ENCODE data around the gene SCYL2.

DNA sequence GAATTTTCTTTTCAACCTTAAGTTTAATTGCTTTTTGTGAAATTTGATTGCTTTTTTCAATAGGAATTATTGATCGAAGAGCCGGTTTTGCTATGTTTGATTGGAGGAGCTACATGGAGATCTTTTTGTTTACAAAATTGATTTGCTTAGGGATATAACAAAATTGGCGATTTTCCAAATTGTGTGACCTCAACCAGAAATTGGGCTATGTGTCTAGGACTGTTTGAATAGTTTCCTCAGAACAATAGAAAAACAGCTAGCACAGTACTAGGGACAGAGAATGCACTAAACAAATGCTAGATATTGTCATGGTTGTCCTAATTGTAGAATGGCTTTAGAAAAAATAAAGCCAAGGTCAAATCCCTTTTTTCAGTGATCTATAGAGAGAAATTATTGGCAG lies 92.3 kb downstream of the SCYL2 start:
- TF ChIP-seq RAD21 (conservative IDR thresholded peaks at IDR 0.05), result no peak
- TF ChIP-seq TAF1 (IDR thresholded peaks at IDR 0.05; ENCODE audit: low read depth), result no peak
- TF ChIP-seq CTCF (IDR thresholded peaks at IDR 0.05; ENCODE audit: poor library complexity, severe bottlenecking), result no peak
- no peak for TF ChIP-seq POLR2AphosphoS5 (IDR thresholded peaks at IDR 0.05)
- no peak for TF ChIP-seq MXI1 (conservative IDR thresholded peaks at IDR 0.05; ENCODE audit: poor library complexity, severe bottlenecking)
- TF ChIP-seq SMC3 (conservative IDR thresholded peaks at IDR 0.05; ENCODE audit: poor library complexity), result no peak
- no peak for TF ChIP-seq EP300 (conservative IDR thresholded peaks at IDR 0.05; ENCODE audit: poor library complexity, severe bottlenecking)
- no peak for TF ChIP-seq REST (IDR thresholded peaks at IDR 0.05; ENCODE audit: borderline replicate concordance)
